Testis (tissue), 2 donors: ENCODE data around the gene PCDHB11.
"Not testable (repeated sequence)": the region's sequence is repeated elsewhere in the genome, so short reads cannot be mapped to it uniquely, and the experiment has no call there.

Experiments
- POLR2A ChIP-seq: fragments of 450-650 bp; IDR thresholded peaks from one replicate; pipeline ENCODE4 v1.6.1; 2017; ENCODE audit warnings: antibody characterized with exemption, mild to moderate bottlenecking, moderate library complexity
- TF ChIP-seq, protein P1 (sequence below), 3 experiments: fragments of 450-650 bp in 2 of 3; fragments of 200-600 bp in 1 of 3; sonication (generic) in 1 of 3; IDR thresholded peaks; one replicate each; pipeline ENCODE4 v1.5.1; 2016 to 2019; ENCODE audit warnings: antibody characterized with exemption in 3 of 3, mild to moderate bottlenecking in 2 of 3, moderate library complexity in 1 of 3

DNA sequence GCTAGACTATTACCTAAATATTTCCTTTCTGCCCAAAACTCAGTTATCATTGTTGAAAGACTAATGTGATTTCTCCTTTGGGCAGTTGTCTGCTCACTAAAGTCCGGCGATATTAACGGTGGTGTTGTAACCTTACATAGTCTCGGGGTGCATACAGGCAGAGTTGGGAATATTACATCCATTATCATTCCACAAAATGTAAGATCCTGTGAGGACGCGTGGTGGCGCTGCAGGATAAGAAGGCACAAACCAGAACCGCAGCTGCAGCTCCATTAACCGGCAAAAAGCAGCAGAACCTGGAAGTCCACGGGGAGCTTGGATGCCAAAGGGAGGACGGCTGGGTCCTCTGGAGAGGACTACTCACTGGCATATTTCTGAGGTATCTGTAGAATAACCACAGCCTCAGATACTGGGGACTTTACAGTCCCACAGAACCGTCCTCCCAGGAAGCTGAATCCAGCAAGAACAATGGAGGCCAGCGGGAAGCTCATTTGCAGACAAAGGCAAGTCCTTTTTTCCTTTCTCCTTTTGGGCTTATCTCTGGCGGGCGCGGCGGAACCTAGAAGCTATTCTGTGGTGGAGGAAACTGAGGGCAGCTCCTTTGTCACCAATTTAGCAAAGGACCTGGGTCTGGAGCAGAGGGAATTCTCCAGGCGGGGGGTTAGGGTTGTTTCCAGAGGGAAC lies 14.4 kb downstream of the PCDHB11 start, which contains the start of gene PCDHB13:
- not testable (repeated sequence) for TF ChIP-seq POLR2A
- TF ChIP-seq, protein P1, sequence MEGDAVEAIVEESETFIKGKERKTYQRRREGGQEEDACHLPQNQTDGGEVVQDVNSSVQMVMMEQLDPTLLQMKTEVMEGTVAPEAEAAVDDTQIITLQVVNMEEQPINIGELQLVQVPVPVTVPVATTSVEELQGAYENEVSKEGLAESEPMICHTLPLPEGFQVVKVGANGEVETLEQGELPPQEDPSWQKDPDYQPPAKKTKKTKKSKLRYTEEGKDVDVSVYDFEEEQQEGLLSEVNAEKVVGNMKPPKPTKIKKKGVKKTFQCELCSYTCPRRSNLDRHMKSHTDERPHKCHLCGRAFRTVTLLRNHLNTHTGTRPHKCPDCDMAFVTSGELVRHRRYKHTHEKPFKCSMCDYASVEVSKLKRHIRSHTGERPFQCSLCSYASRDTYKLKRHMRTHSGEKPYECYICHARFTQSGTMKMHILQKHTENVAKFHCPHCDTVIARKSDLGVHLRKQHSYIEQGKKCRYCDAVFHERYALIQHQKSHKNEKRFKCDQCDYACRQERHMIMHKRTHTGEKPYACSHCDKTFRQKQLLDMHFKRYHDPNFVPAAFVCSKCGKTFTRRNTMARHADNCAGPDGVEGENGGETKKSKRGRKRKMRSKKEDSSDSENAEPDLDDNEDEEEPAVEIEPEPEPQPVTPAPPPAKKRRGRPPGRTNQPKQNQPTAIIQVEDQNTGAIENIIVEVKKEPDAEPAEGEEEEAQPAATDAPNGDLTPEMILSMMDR (IDR thresholded peaks at IDR 0.05): peak; percentile 30 to 58 (median 36)
